Testis (tissue), 2 donors: ENCODE measurements around the gene HIGD1C.

ENCODE experiments used
- POLR2A ChIP-seq: fragments of 450-650 bp; IDR thresholded peaks from one replicate; pipeline ENCODE4 v1.6.1; 2017; ENCODE audit warnings: antibody characterized with exemption, mild to moderate bottlenecking, moderate library complexity
- TF ChIP-seq, protein P1 (sequence below), 3 experiments: fragments of 450-650 bp in 2 of 3; fragments of 200-600 bp in 1 of 3; sonication (generic) in 1 of 3; IDR thresholded peaks; one replicate each; pipeline ENCODE4 v1.5.1; 2016 to 2019; ENCODE audit warnings: antibody characterized with exemption in 3 of 3, mild to moderate bottlenecking in 2 of 3, moderate library complexity in 1 of 3

DNA sequence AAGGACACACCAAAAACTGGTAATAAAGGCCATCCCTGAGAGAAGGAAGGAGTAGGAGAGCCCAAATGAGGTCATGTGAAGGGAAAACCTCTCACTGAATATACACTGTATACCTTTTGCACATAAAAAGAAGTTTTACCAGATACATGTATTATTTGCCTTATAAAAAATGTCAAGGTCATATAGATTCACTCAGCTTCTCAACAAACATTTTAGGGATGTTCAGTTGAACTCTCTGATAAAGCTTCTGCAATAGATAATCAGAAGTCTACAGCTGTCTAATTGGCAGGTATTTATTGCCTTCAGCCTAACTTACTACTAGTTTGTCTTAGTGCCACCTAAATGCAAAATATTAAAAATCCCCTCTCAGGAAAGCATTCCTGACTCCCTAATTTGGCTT, 65.1 kb downstream of the HIGD1C start:
- TF ChIP-seq, protein P1, sequence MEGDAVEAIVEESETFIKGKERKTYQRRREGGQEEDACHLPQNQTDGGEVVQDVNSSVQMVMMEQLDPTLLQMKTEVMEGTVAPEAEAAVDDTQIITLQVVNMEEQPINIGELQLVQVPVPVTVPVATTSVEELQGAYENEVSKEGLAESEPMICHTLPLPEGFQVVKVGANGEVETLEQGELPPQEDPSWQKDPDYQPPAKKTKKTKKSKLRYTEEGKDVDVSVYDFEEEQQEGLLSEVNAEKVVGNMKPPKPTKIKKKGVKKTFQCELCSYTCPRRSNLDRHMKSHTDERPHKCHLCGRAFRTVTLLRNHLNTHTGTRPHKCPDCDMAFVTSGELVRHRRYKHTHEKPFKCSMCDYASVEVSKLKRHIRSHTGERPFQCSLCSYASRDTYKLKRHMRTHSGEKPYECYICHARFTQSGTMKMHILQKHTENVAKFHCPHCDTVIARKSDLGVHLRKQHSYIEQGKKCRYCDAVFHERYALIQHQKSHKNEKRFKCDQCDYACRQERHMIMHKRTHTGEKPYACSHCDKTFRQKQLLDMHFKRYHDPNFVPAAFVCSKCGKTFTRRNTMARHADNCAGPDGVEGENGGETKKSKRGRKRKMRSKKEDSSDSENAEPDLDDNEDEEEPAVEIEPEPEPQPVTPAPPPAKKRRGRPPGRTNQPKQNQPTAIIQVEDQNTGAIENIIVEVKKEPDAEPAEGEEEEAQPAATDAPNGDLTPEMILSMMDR (IDR thresholded peaks at IDR 0.05) = no peak
- no peak for TF ChIP-seq POLR2A
